ENCODE data around the gene LRRC7.

Gene LRRC7

DNA sequence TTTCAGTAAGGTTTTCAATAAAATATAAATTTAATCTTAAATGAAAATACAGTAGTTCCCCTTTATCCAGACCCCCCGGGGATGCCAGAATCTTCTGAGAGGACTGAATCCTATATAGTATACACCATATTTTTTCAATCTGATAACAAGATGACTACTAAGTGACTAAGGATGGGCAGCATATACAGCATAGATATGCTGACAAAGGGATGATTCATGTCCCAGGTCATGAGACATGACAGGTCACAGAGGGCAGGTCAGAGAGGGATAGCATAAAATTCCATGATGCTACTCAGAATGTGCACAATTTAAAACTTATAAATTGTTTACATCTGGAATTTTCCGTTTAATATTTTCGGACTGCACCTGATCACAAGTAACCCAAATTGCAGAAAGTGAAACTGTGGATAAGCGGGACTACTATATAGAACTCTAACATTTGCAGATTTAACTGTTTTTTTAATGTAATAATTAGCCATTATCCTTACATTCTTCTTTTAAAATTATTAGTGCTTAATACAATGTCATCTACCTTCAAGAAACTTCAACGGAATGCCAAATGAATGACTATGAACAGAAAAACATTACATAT lies 588.9 kb downstream of the LRRC7 start:
- DNase-seq (ENCODE audit: low spot score), result no peak
- Histone ChIP-seq H4K91ac (ENCODE audit: low read depth, low read length, poor library complexity) (no peak overlapping the region), H3K9ac (ENCODE audit: low read depth, low read length, poor library complexity) (no peak overlapping the region), H3K79me1 (ENCODE audit: low read depth, low read length) (no peaks in the 10 kb centered on the region), H3K4ac (ENCODE audit: low read length) (no peak overlapping the region), H2BK5ac (ENCODE audit: low read length) (no peak overlapping the region), H2BK120ac (ENCODE audit: low read depth, low read length) (no peak overlapping the region), H3K9me3 (replicated peaks in 1 of 2; ENCODE audit: control insufficient read depth in 2 of 2, insufficient read depth in 1 of 2, low read depth in 1 of 2, low read length in 2 of 2) (no peaks in the 10 kb centered on the region), H3K4me2 (ENCODE audit: insufficient read depth, low read length, poor library complexity, severe bottlenecking) (no peak overlapping the region), H3K36me3 (replicated peaks in 1 of 2; ENCODE audit: control insufficient read depth in 2 of 2, insufficient read depth in 2 of 2, low read length in 2 of 2) (peaks cover 0 to 56% of the 10 kb centered on the region in 2 donors), H3K23ac (ENCODE audit: low read depth, low read length, poor library complexity) (no peak overlapping the region), H3K14ac (ENCODE audit: low read length) (no peak overlapping the region), H2BK12ac (ENCODE audit: low read length) (no peak overlapping the region), H2AFZ (ENCODE audit: low read length) (no peak overlapping the region), H2AK5ac (ENCODE audit: low read depth, low read length) (no peak overlapping the region), H3K4me1 (ENCODE audit: control insufficient read depth in 2 of 2, insufficient read depth in 1 of 2, low read depth in 1 of 2, low read length in 2 of 2) (no peaks in the 10 kb centered on the region), H2BK15ac (ENCODE audit: low read length) (no peak overlapping the region), H3K18ac (ENCODE audit: low read length) (no peak overlapping the region), H3K27ac (replicated peaks; ENCODE audit: low read length) (no peak overlapping the region), H3K27me3 (ENCODE audit: control insufficient read depth in 3 of 3, insufficient read depth in 3 of 3, low read depth in 1 of 3, low read length in 3 of 3) (no peaks in the 10 kb centered on the region), H4K8ac (ENCODE audit: low read depth, low read length) (no peak overlapping the region), H3K4me3 (ENCODE audit: low read length in 2 of 2) (no peak overlapping the region)
- no CpG with 5 or more reads among the region's 5 CpGs for WGBS, 2 donors (ENCODE audit: extremely low coverage in 2 of 2, insufficient read length in 2 of 2, insufficient replicate concordance in 1 of 2)

DNA sequence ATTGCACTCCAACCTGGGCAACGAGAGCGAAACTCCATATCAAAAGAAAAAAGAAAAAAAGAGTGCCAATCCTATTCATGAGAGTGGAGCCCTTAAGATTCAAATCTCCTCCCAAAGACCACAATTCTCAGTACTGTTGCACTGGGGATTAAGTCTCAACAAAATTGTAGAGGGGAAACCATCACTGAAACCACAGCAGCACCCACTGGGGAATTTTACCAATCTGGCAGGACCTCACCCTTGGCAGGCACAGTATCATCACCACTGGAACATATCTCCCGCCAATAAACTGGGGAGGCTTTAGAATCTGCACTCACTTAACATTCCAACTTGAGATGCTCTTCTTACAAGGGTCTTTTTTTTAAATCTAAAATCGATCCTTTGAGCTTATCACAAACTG lies 596.6 kb downstream of the LRRC7 start:
- Histone ChIP-seq H3K27me3 (ENCODE audit: control insufficient read depth in 3 of 3, insufficient read depth in 3 of 3, low read depth in 1 of 3, low read length in 3 of 3) (no peaks in the 10 kb centered on the region), H3K23ac (ENCODE audit: low read depth, low read length, poor library complexity) (no peak overlapping the region), H2BK5ac (ENCODE audit: low read length) (no peak overlapping the region), H3K4me1 (ENCODE audit: control insufficient read depth in 2 of 2, insufficient read depth in 1 of 2, low read depth in 1 of 2, low read length in 2 of 2) (peaks cover 0 to 2% of the 10 kb centered on the region in 2 donors), H3K79me1 (ENCODE audit: low read depth, low read length) (no peaks in the 10 kb centered on the region), H3K18ac (ENCODE audit: low read length) (no peak overlapping the region), H3K36me3 (replicated peaks in 1 of 2; ENCODE audit: control insufficient read depth in 2 of 2, insufficient read depth in 2 of 2, low read length in 2 of 2) (peaks cover 0 to 46% of the 10 kb centered on the region in 2 donors), H4K91ac (ENCODE audit: low read depth, low read length, poor library complexity) (no peak overlapping the region), H3K4me2 (ENCODE audit: insufficient read depth, low read length, poor library complexity, severe bottlenecking) (no peak overlapping the region), H3K4ac (ENCODE audit: low read length) (no peak overlapping the region), H2BK15ac (ENCODE audit: low read length) (no peak overlapping the region), H4K8ac (ENCODE audit: low read depth, low read length) (no peak overlapping the region), H3K14ac (ENCODE audit: low read length) (no peak overlapping the region), H2AK5ac (ENCODE audit: low read depth, low read length) (no peak overlapping the region), H3K4me3 (ENCODE audit: low read length in 2 of 2) (no peak overlapping the region), H2BK120ac (ENCODE audit: low read depth, low read length) (no peak overlapping the region), H2AFZ (ENCODE audit: low read length) (no peak overlapping the region), H3K27ac (replicated peaks; ENCODE audit: low read length) (no peak overlapping the region), H2BK12ac (ENCODE audit: low read length) (no peak overlapping the region), H3K9ac (ENCODE audit: low read depth, low read length, poor library complexity) (no peak overlapping the region), H3K9me3 (replicated peaks in 1 of 2; ENCODE audit: control insufficient read depth in 2 of 2, insufficient read depth in 1 of 2, low read depth in 1 of 2, low read length in 2 of 2) (no peaks in the 10 kb centered on the region)
- no CpG with 5 or more reads among the region's 4 CpGs for WGBS, 2 donors (ENCODE audit: extremely low coverage in 2 of 2, insufficient read length in 2 of 2, insufficient replicate concordance in 1 of 2)
- DNase-seq (ENCODE audit: low spot score), result no peak

DNA sequence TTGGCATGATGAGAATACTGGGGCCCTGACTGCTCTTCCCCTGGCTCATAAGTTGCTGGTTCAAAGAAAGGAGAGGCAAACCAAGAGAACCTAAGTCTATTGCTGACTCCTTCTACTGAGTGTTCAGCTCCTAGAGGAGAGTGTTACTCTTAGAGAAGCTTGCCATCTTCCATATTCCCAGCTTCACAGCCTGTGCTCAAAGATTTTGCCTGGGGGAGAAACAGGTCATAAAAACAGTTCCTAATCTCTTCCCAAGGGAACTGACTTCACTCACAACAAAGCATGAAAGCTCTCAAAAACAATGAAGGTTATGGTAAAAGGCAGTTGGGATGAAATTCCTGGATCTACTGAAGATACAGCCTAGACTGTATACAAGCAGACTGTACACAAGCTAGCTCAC lies 600.6 kb downstream of the LRRC7 start:
- no peak overlapping the region for H2BK5ac ChIP-seq (ENCODE audit: low read length)
- H3K9ac ChIP-seq (ENCODE audit: low read depth, low read length, poor library complexity), result no peak overlapping the region
- no peak overlapping the region for H3K27ac ChIP-seq (replicated peaks; ENCODE audit: low read length)
- H3K14ac ChIP-seq (ENCODE audit: low read length), result no peak overlapping the region
- H2BK12ac ChIP-seq (ENCODE audit: low read length), result no peak overlapping the region
- no peak overlapping the region for H2AK5ac ChIP-seq (ENCODE audit: low read depth, low read length)
- H4K91ac ChIP-seq (ENCODE audit: low read depth, low read length, poor library complexity), result no peak overlapping the region
- H4K8ac ChIP-seq (ENCODE audit: low read depth, low read length), result no peak overlapping the region
- H3K9me3 ChIP-seq (replicated peaks in 1 of 2; ENCODE audit: control insufficient read depth in 2 of 2, insufficient read depth in 1 of 2, low read depth in 1 of 2, low read length in 2 of 2), result peaks cover 0 to 12% of the 10 kb centered on the region in 2 donors
- H3K4me2 ChIP-seq (ENCODE audit: insufficient read depth, low read length, poor library complexity, severe bottlenecking), result no peak overlapping the region
- H3K23ac ChIP-seq (ENCODE audit: low read depth, low read length, poor library complexity), result no peak overlapping the region
- no peak overlapping the region for H2BK120ac ChIP-seq (ENCODE audit: low read depth, low read length)
- no peaks in the 10 kb centered on the region for H3K79me1 ChIP-seq (ENCODE audit: low read depth, low read length)
- peaks cover 0 to 46% of the 10 kb centered on the region in 2 donors for H3K36me3 ChIP-seq (replicated peaks in 1 of 2; ENCODE audit: control insufficient read depth in 2 of 2, insufficient read depth in 2 of 2, low read length in 2 of 2)
- H3K18ac ChIP-seq (ENCODE audit: low read length), result no peak overlapping the region
- no peak overlapping the region for H2BK15ac ChIP-seq (ENCODE audit: low read length)
- H3K4me3 ChIP-seq (ENCODE audit: low read length in 2 of 2), result no peak overlapping the region
- H3K4me1 ChIP-seq (ENCODE audit: control insufficient read depth in 2 of 2, insufficient read depth in 1 of 2, low read depth in 1 of 2, low read length in 2 of 2), result peaks cover 0 to 2% of the 10 kb centered on the region in 2 donors
- no peak for DNase-seq (ENCODE audit: low spot score)
- H2AFZ ChIP-seq (ENCODE audit: low read length), result no peak overlapping the region
- no peak overlapping the region for H3K4ac ChIP-seq (ENCODE audit: low read length)
- H3K27me3 ChIP-seq (ENCODE audit: control insufficient read depth in 3 of 3, insufficient read depth in 3 of 3, low read depth in 1 of 3, low read length in 3 of 3), result no peaks in the 10 kb centered on the region

DNA sequence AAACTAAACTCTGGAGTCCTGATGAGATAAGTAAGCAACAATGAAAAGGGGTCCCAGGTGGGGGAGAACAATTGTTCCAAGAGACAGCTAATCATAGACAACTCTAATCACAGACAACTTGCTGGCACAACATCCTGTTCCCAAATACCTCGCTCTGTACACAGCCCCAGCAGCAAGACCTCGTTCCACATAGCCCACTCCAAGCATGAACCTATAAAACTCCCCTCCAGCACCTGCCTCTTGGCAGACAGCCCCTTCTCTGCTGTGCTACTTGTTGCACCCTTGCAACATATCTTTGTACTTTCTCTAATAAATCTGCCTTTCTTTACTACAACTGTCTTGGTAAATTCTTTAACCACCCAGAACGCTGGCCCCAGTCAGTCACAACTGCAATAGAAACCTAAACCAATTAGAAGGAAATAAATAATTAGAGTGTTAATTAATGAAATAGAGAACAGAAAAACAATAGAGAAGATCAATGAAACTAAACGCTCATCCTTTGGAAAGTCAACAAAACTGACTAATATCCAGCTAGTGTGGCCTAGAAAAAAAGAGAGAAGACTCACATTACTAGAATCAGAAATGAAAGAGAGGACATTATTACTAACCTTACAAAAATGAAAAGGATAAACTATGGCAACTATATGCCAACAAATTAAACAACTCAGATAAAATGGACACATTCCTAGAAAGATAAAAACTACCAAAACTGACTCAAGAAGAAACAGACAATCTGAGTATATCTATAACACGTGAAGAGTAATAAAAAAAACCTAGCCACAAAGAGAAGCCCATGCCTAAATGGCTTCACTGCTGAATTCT lies 601.5 kb downstream of the LRRC7 start:
- H3K9ac ChIP-seq (ENCODE audit: low read depth, low read length, poor library complexity), result no peak overlapping the region
- H3K4me3 ChIP-seq (ENCODE audit: low read length in 2 of 2), result no peak overlapping the region
- H3K4ac ChIP-seq (ENCODE audit: low read length), result no peak overlapping the region
- peaks cover 0 to 2% of the 10 kb centered on the region in 2 donors for H3K4me1 ChIP-seq (ENCODE audit: control insufficient read depth in 2 of 2, insufficient read depth in 1 of 2, low read depth in 1 of 2, low read length in 2 of 2)
- no peak overlapping the region for H3K23ac ChIP-seq (ENCODE audit: low read depth, low read length, poor library complexity)
- no CpG with 5 or more reads among the region's 5 CpGs for WGBS, 2 donors (ENCODE audit: extremely low coverage in 2 of 2, insufficient read length in 2 of 2, insufficient replicate concordance in 1 of 2)
- H4K91ac ChIP-seq (ENCODE audit: low read depth, low read length, poor library complexity), result no peak overlapping the region
- H3K14ac ChIP-seq (ENCODE audit: low read length), result no peak overlapping the region
- H2AK5ac ChIP-seq (ENCODE audit: low read depth, low read length), result no peak overlapping the region
- no peak overlapping the region for H2BK12ac ChIP-seq (ENCODE audit: low read length)
- H3K79me1 ChIP-seq (ENCODE audit: low read depth, low read length), result no peaks in the 10 kb centered on the region
- H2BK15ac ChIP-seq (ENCODE audit: low read length), result no peak overlapping the region
- H3K27me3 ChIP-seq (ENCODE audit: control insufficient read depth in 3 of 3, insufficient read depth in 3 of 3, low read depth in 1 of 3, low read length in 3 of 3), result no peaks in the 10 kb centered on the region
- no peak overlapping the region for H2BK5ac ChIP-seq (ENCODE audit: low read length)
- H3K4me2 ChIP-seq (ENCODE audit: insufficient read depth, low read length, poor library complexity, severe bottlenecking), result no peak overlapping the region
- no peak overlapping the region for H3K18ac ChIP-seq (ENCODE audit: low read length)
- peaks cover 0 to 12% of the 10 kb centered on the region in 2 donors for H3K9me3 ChIP-seq (replicated peaks in 1 of 2; ENCODE audit: control insufficient read depth in 2 of 2, insufficient read depth in 1 of 2, low read depth in 1 of 2, low read length in 2 of 2)
- peaks cover 0 to 42% of the 10 kb centered on the region in 2 donors for H3K36me3 ChIP-seq (replicated peaks in 1 of 2; ENCODE audit: control insufficient read depth in 2 of 2, insufficient read depth in 2 of 2, low read length in 2 of 2)
- DNase-seq (ENCODE audit: low spot score), result no peak
- H2BK120ac ChIP-seq (ENCODE audit: low read depth, low read length), result no peak overlapping the region
- H2AFZ ChIP-seq (ENCODE audit: low read length), result no peak overlapping the region
- no peak overlapping the region for H3K27ac ChIP-seq (replicated peaks; ENCODE audit: low read length)
- H4K8ac ChIP-seq (ENCODE audit: low read depth, low read length), result no peak overlapping the region

Data from neuronal stem cell (in vitro differentiated cells).